Omental fat pad (tissue), 4 donors: Measurements from ENCODE around the gene ZFP42. TPM values are rescaled to one million over a fixed set of nuclear protein-coding genes. Genes with fewer than 3 reads are reported as not detected.
"Not testable (repeated sequence)": the region's sequence is repeated elsewhere in the genome, so short reads cannot be mapped to it uniquely, and the experiment has no call there.

ENCODE experiments used
- ATAC-seq: fragments of 150-250 bp; one replicate; pipeline ENCODE4 v1.9.1; 2016; ENCODE audit warnings: mild to moderate bottlenecking, moderate library complexity; ENCODE audit not compliant: low FRiP score
- DNase-seq: peaks from one replicate; pipeline ENCODE4 v3.0.0-alpha.2; 2019; ENCODE audit warnings: low spot score
- CTCF ChIP-seq, 3 donors: fragments of 450-650 bp; IDR thresholded peaks; one replicate each; pipeline ENCODE4 v1.5.1; 2016 to 2017; ENCODE audit warnings: antibody characterized with exemption in 3 of 3, mild to moderate bottlenecking in 3 of 3, moderate library complexity in 2 of 3
- total RNA-seq, 4 donors: library from RNA; depleted of rRNA; stranded (reverse); fragments of >200 nt; gene quantifications; one replicate each; pipeline ENCODE4 v1.1.0, GENCODE V29; 2016

ZFP42 gene
- total RNA-seq, 4 donors from 2014 or later: 0.24 to 0.46 TPM; not detected in 2

GRCh38 chr4:188032170-188032569 lies 36.6 kb downstream of the ZFP42 start:
- TF ChIP-seq CTCF (IDR thresholded peaks at IDR 0.05): no peak
- DNase-seq (no peak), ATAC-seq (no peak)

GRCh38 chr4:188032583-188032982 lies 37.0 kb downstream of the ZFP42 start:
- ATAC-seq (no peak), DNase-seq (no peak)
- no peak for TF ChIP-seq CTCF (IDR thresholded peaks at IDR 0.05)

GRCh38 chr4:188037003-188037713 lies 41.6 kb downstream of the ZFP42 start:
- peak; percentile 94 for ATAC-seq
- no peak for DNase-seq
- TF ChIP-seq CTCF (IDR thresholded peaks at IDR 0.05): no peak

- ATAC-seq (no peak), DNase-seq (no peak)
- no peak for TF ChIP-seq CTCF (IDR thresholded peaks at IDR 0.05)
These were observed 46.1 kb downstream of the ZFP42 start for GRCh38 chr4:188041721-188042120.

- no peak for TF ChIP-seq CTCF (IDR thresholded peaks at IDR 0.05)
- DNase-seq (no peak), ATAC-seq (no peak)
These were observed 46.6 kb downstream of the ZFP42 start for GRCh38 chr4:188042191-188042590.

GRCh38 chr4:188043154-188043553 lies 47.6 kb downstream of the ZFP42 start:
- no peak for TF ChIP-seq CTCF (IDR thresholded peaks at IDR 0.05)
- ATAC-seq: no peak
- DNase-seq: no peak

- ATAC-seq, DNase-seq: not testable (repeated sequence)
These were observed 49.9 kb downstream of the ZFP42 start for GRCh38 chr4:188045461-188045860.
